Right cardiac atrium (tissue), 5 donors: ENCODE measurements around the gene BCR. TPM values are rescaled to one million over a fixed set of nuclear protein-coding genes. Genes with fewer than 3 reads are reported as not detected.
"Not testable (repeated sequence)": the region's sequence is repeated elsewhere in the genome, so short reads cannot be mapped to it uniquely, and the experiment has no call there.

Source experiments
- ATAC-seq, 2 donors: fragments of 200-7000 bp; cut with Tn5 transposase; one replicate each; pipeline versions ENCODE4 v1.8.0 to v1.9.1; 2020; ENCODE audit warnings: moderate library complexity in 2 of 2, mild to moderate bottlenecking in 1 of 2
- DNase-seq, 3 donors: peaks; one replicate each; pipeline ENCODE4 v3.0.0-alpha.2; 2020
- H3K27ac ChIP-seq: one replicate; pipeline ENCODE4 v1.5.1; 2013; ENCODE audit warnings: mild to moderate bottlenecking, low read length, control low read depth, moderate library complexity
- H3K27me3 ChIP-seq: one replicate; pipeline ENCODE4 v1.6.1; 2013; ENCODE audit not compliant: control insufficient read depth, insufficient read depth
- H3K4me1 ChIP-seq: one replicate; pipeline ENCODE4 v1.6.1; 2013; ENCODE audit warnings: low read length; ENCODE audit not compliant: control insufficient read depth, insufficient read depth
- H3K4me3 ChIP-seq: one replicate; pipeline ENCODE4 v1.5.1; 2013; ENCODE audit warnings: low read length, control low read depth
- H3K9me3 ChIP-seq: one replicate; pipeline ENCODE4 v1.6.1; 2013; ENCODE audit warnings: low read length; ENCODE audit not compliant: control insufficient read depth
- WGBS: extraction: QIAGEN DNeasy Blood & Tissue Kit; methylation state at CpG from one replicate; pipeline ENCODE4 v1.1.7; 2013; 5-methylcytosine and 5-hydroxymethylcytosine counted together
- intact Hi-C, 4 donors: fragments of 100-400 bp; cut with DNase I; formaldehyde crosslinking; loops; one replicate each; pipeline versions ENCODE4 v1.11.0 to v1.14.0; 2022 to 2023
- long read RNA-seq, 4 donors: library from polyadenylated mRNA; unstranded; transcript quantifications; one replicate each; pipeline ENCODE4 v2.0.0, GENCODE V29; 2020 to 2021
- polyA plus RNA-seq: library from polyadenylated mRNA; stranded (reverse); fragments of 200-250 nt; gene quantifications from one replicate; pipeline ENCODE4 v1.2.3, GENCODE V29; 2013
- total RNA-seq, 4 donors: library from RNA; stranded (reverse); fragmentation: NEBNext Ultra II Directional; extraction: Animal tissue kit (Norgen Biotek cat#: 25700); gene quantifications; one replicate each; pipeline ENCODE4 v1.2.1, GENCODE V29; 2021
- donor health status: healthy with polysubstance abuse.
- donor health status: DM: no; HTN: yes; CAD: no.
- donor health status: DM: no; HTN: no; CAD: no.
- donor health status: DM: no; HTN: yes; CAD: no; lungs with severe emphysema.
- donor health status: DM: yes; HTN: yes; CAD: no.

BCR gene
- 10 to 100 TPM; 35.4 to 48.0 (median 36.6) TPM for total RNA-seq
- 18.3 TPM for polyA plus RNA-seq
- long read RNA-seq, donor 1, full-length matches to known transcripts: 34 of 72 reads
- long read RNA-seq, donor 1, partial matches to known transcripts: 30 of 72 reads
- long read RNA-seq, donor 1, other reads (novel, unspliced or antisense): 8 of 72 reads
- long read RNA-seq, donor 2, full-length matches to known transcripts: 44 of 71 reads
- long read RNA-seq, donor 2, partial matches to known transcripts: 21 of 71 reads
- long read RNA-seq, donor 2, other reads (novel, unspliced or antisense): 6 of 71 reads
- long read RNA-seq, donor 3, full-length matches to known transcripts: 44 of 124 reads
- long read RNA-seq, donor 3, partial matches to known transcripts: 46 of 124 reads
- long read RNA-seq, donor 3, other reads (novel, unspliced or antisense): 34 of 124 reads
- long read RNA-seq, donor 4, full-length matches to known transcripts: 48 of 85 reads
- long read RNA-seq, donor 4, partial matches to known transcripts: 24 of 85 reads
- long read RNA-seq, donor 4, other reads (novel, unspliced or antisense): 13 of 85 reads

GRCh38 chr22:23180301-23180892 lies at the start of gene BCR:
BCR (plus strand) TSS chr22:23180509; CDS start chr22:23180961, 452 bp downstream.
- intact Hi-C loops: loop anchor here in 2 of 4 donors (10.0 kb wide), 1 partner anchor 54 kb away; no protein-coding TSS in a partner anchor
- under 1% methylated on average over 80 of the region's 88 CpGs for WGBS
- DNase-seq (peak; percentile 80 to 92 (median 91)), ATAC-seq (peak; percentile 90 to 91)
- Histone ChIP-seq H3K27ac (peak within 1 kb of the TSS; percentile 40), H3K4me1 (peaks cover 6% of the 10 kb centered on the region), H3K27me3 (no peaks in the 10 kb centered on the region), H3K9me3 (no peaks in the 10 kb centered on the region), H3K4me3 (peak within 1 kb of the TSS; percentile 88)

GRCh38 chr22:23130697-23131096 lies 49.6 kb upstream of the BCR start:
- ATAC-seq: no peak
- WGBS: 56% methylated on average over 3 of the region's 3 CpGs
- DNase-seq: peak in 2 of 3 donors; percentile 6 to 19
- H3K4me1 ChIP-seq: no peaks in the 10 kb centered on the region
- no peaks in the 10 kb centered on the region for H3K27me3 ChIP-seq
- intact Hi-C loops: no loop called here
- no peaks in the 10 kb centered on the region for H3K9me3 ChIP-seq
- H3K4me3 ChIP-seq: no peak overlapping the region
- no peak overlapping the region for H3K27ac ChIP-seq

- 77% methylated on average over 6 of the region's 6 CpGs for WGBS
- ATAC-seq (no peak), DNase-seq (no peak)
- H3K9me3 ChIP-seq: no peaks in the 10 kb centered on the region
- intact Hi-C loops: no loop called here
- no peaks in the 10 kb centered on the region for H3K4me1 ChIP-seq
- H3K27me3 ChIP-seq: no peaks in the 10 kb centered on the region
- no peak overlapping the region for H3K27ac ChIP-seq
- H3K4me3 ChIP-seq: no peak overlapping the region
Measured at GRCh38 chr22:23131931-23132330, 48.4 kb upstream of the BCR start.

DNA sequence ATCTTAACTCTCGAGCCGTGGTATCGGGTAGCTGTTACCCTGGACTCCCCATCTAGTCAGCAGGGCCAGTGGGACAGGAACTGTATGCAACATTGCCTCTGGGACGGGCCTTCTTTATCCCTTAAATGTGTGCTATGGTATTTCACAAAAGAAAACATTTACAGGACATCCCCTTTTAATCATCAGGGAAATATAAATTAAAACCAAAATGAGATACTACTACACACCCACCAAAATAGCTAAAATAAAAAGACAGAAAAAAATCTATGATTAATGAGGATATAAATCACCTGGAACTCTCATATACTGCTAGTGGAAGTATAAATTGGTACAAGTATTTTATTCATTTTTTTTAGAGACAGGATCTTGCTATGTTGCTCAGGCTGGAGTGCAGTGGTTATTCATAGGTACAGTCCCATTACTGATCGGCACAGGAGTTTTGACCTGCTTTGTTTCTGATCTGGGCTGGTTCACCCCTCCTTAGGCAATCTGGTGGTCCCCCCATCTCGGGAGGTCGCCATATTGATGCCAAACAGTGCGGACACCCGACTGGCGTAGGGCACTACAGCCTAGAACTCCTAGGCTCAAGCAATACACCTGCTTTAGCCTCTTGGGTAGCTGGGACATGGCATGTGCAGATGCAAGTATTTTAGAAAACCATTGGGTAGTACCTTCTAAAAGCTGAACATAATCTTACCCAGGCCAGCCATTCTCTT lies 47.8 kb upstream of the BCR start:
- no peaks in the 10 kb centered on the region for H3K4me1 ChIP-seq
- no peak overlapping the region for H3K27ac ChIP-seq
- no peaks in the 10 kb centered on the region for H3K27me3 ChIP-seq
- DNase-seq (peak in 2 of 3 donors; percentile 2 to 15), ATAC-seq (no peak)
- intact Hi-C loops: no loop called here
- WGBS: 93% methylated on average over 10 of the region's 10 CpGs
- no peaks in the 10 kb centered on the region for H3K9me3 ChIP-seq
- no peak overlapping the region for H3K4me3 ChIP-seq

DNA sequence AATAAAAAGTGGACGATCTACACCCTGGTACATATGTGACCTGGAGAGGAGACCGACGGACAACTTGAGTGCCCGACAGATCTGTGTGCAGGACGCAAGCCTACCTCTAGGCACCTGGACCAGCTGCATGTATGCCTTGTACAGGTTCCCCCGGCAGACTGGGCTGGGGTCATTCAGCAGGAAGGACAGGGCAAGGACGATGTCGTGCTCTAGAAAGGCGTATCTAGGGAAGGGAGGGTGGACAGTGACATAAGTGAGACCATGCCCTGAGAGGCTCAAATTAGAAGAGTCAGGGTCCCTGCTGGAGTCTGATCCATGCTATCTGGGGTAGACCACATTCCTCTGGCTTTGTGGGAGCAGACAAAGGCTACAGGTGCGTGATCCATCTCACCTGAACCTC lies 46.4 kb upstream of the BCR start:
- ATAC-seq: no peak
- WGBS: 92% methylated on average over 10 of the region's 10 CpGs
- intact Hi-C loops: no loop called here

DNA sequence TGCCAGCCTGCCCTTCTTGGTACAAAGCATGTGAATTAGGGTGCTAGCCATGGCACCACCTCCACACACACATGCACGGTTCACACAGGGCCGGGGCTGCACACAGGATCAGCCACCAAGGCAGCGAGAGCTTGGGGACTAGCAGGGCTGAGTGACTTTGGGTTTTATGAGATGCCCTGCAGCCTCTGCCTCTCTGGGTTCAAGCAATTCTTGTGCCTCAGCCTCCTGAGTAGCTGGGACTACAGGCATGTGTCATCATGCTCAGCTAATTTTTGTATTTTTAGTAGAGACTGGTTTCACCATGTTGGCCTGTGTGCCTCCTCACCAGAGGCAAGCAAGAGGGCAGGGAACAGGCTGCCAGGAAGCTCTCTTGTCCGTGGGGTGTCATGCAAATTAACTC lies 43.3 kb upstream of the BCR start:
- DNase-seq, H3K27me3 ChIP-seq, H3K4me3 ChIP-seq, intact Hi-C loops, H3K9me3 ChIP-seq, H3K27ac ChIP-seq, ATAC-seq, H3K4me1 ChIP-seq: not testable (repeated sequence)
- WGBS: 79% methylated on average over 4 of the region's 4 CpGs

More for the DNA sequence above, 46.4 kb upstream of the BCR start:
- Histone ChIP-seq H3K9me3 (no peaks in the 10 kb centered on the region), H3K27ac (no peak overlapping the region), H3K27me3 (no peaks in the 10 kb centered on the region), H3K4me3 (no peak overlapping the region), H3K4me1 (no peaks in the 10 kb centered on the region)
- peak in 2 of 3 donors; percentile 9 to 29 for DNase-seq

GRCh38 chr22:23137468-23137867 lies 42.8 kb upstream of the BCR start:
- H3K4me1 ChIP-seq: no peaks in the 10 kb centered on the region
- H3K27ac ChIP-seq: no peak overlapping the region
- intact Hi-C loops: no loop called here
- ATAC-seq (no peak), DNase-seq (no peak)
- no peak overlapping the region for H3K4me3 ChIP-seq
- H3K9me3 ChIP-seq: no peaks in the 10 kb centered on the region
- H3K27me3 ChIP-seq: no peaks in the 10 kb centered on the region
- WGBS: 69% methylated on average over 3 of the region's 3 CpGs

GRCh38 chr22:23137905-23138561 lies 42.3 kb upstream of the BCR start:
- peak in 2 of 3 donors; percentile 30 to 41 for DNase-seq
- 67% methylated on average over 5 of the region's 5 CpGs for WGBS
- ATAC-seq: no peak
- Histone ChIP-seq H3K4me3 (no peak overlapping the region), H3K27me3 (no peaks in the 10 kb centered on the region), H3K4me1 (no peaks in the 10 kb centered on the region), H3K27ac (no peak overlapping the region), H3K9me3 (no peaks in the 10 kb centered on the region)
- intact Hi-C loops: no loop called here

GRCh38 chr22:23138584-23139435 lies 41.5 kb upstream of the BCR start:
- no peak overlapping the region for H3K4me3 ChIP-seq
- intact Hi-C loops: no loop called here
- DNase-seq (peak in 2 of 3 donors; percentile 5 to 25), ATAC-seq (no peak)
- H3K9me3 ChIP-seq: no peaks in the 10 kb centered on the region
- H3K27ac ChIP-seq: no peak overlapping the region
- H3K27me3 ChIP-seq: no peaks in the 10 kb centered on the region
- WGBS: 95% methylated on average over 12 of the region's 12 CpGs
- no peaks in the 10 kb centered on the region for H3K4me1 ChIP-seq

- Histone ChIP-seq H3K9me3 (no peaks in the 10 kb centered on the region), H3K27me3 (no peaks in the 10 kb centered on the region), H3K27ac (no peak overlapping the region), H3K4me3 (no peak overlapping the region), H3K4me1 (no peaks in the 10 kb centered on the region)
- ATAC-seq (no peak), DNase-seq (no peak)
- intact Hi-C loops: no loop called here
Measured at GRCh38 chr22:23140385-23140784, 39.9 kb upstream of the BCR start.
